ENCODE measurements around the gene CTBP2.

DNA sequence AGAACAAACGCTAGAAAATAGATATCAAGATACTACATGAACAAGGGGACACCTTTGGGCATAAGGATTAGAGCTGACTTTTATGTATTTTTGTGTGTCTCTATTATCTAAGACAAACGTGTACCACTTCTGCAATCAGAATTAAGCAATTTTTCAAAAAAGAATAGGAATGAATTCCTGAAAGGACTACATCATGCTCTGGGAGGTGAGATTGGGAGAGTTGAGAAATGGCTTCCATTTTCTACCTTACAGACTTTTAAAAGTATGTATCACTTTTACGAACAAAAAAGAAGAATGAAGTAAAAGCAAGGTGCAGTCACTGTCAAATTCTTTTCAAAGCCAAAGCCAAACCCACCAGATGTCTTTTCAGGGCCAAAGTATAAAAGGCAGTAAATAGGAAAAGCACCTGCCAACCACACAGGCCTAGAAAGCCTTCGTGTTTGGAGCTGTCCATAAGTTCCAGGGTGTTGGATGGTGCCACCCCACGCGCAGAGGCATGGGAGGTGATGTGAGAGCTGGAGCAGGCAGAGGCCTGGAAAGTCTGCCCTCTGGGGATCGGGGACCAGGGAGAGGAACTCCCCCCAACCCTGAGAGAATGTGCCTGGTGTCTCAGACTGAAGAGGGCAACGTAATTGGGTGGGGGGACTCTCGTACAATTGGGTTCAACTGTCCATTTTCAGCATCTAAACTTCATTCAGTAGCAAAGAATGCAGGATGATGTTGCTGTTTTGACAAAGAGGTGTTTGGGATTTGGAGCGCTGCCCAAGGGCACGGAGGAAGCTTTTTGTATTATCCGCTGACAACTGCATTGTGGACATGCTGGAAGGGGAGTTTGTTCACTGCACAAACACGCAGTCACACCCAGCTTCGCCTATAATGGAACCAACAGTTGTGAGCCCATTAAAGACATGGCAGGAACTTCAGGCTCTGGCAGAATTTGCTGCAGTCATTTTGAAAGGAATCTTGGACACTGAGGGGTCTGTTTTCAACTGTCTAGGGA lies 17.6 kb upstream of the CTBP2 start:
- TF ChIP-seq, protein P1, sequence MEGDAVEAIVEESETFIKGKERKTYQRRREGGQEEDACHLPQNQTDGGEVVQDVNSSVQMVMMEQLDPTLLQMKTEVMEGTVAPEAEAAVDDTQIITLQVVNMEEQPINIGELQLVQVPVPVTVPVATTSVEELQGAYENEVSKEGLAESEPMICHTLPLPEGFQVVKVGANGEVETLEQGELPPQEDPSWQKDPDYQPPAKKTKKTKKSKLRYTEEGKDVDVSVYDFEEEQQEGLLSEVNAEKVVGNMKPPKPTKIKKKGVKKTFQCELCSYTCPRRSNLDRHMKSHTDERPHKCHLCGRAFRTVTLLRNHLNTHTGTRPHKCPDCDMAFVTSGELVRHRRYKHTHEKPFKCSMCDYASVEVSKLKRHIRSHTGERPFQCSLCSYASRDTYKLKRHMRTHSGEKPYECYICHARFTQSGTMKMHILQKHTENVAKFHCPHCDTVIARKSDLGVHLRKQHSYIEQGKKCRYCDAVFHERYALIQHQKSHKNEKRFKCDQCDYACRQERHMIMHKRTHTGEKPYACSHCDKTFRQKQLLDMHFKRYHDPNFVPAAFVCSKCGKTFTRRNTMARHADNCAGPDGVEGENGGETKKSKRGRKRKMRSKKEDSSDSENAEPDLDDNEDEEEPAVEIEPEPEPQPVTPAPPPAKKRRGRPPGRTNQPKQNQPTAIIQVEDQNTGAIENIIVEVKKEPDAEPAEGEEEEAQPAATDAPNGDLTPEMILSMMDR (IDR thresholded peaks at IDR 0.05; ENCODE audit: low read length) = no peak
- TF ChIP-seq EZH2 (optimal IDR thresholded peaks at IDR 0.05; ENCODE audit: low read depth, low read length) (no peak), EZH2phosphoT487 (IDR thresholded peaks at IDR 0.05; ENCODE audit: low read length) (no peak)

Data from MM.1S (cell line).